Stomach (tissue), 4 donors: ENCODE data around the gene SUCLA2.

Experiments used
- CTCF ChIP-seq, 7 experiments: fragments of 450-650 bp in 4 of 7; fragments of 200-600 bp in 3 of 7; sonication (generic) in 3 of 7; IDR thresholded peaks; one replicate each; pipeline ENCODE4 v1.5.1; 2016 to 2019; ENCODE audit warnings: antibody characterized with exemption in 7 of 7, control low read depth in 2 of 7, mild to moderate bottlenecking in 1 of 7
- EP300 ChIP-seq: sonication (generic); formaldehyde crosslinking; IDR thresholded peaks from one replicate; pipeline ENCODE4 v1.6.1; 2017; ENCODE audit warnings: antibody characterized with exemption
- POLR2A ChIP-seq, 4 donors: fragments of 450-650 bp; IDR thresholded peaks; one replicate each; pipeline ENCODE4 v1.6.1; 2016; ENCODE audit warnings: antibody characterized with exemption in 4 of 4, control low read depth in 2 of 4, mild to moderate bottlenecking in 1 of 4, moderate library complexity in 1 of 4
- POLR2AphosphoS5 ChIP-seq, 3 donors: sonication (generic); formaldehyde crosslinking; IDR thresholded peaks; one replicate each; pipeline ENCODE4 v1.6.1; 2016; ENCODE audit warnings: antibody characterized with exemption in 3 of 3

GRCh38 chr13:48009284-48009683 lies 8.2 kb upstream of the SUCLA2 start:
- no peak for TF ChIP-seq CTCF (IDR thresholded peaks at IDR 0.05)
- no peak for TF ChIP-seq POLR2AphosphoS5 (IDR thresholded peaks at IDR 0.05)
- no peak for TF ChIP-seq POLR2A (IDR thresholded peaks at IDR 0.05)
- TF ChIP-seq EP300 = no peak
